T-helper 17 cell (primary cell): ENCODE results near the gene SYNGR3. TPM values are rescaled to one million over a fixed set of nuclear protein-coding genes. Genes with fewer than 3 reads are reported as not detected.

Experiments
- ATAC-seq: fragments of 150-1000 bp; cut with Tn5 transposase; 2 replicates; pipeline ENCODE4 v1.10.0; 2021; ENCODE audit warnings: mild to moderate bottlenecking, moderate library complexity
- DNase-seq, 3 donors: peaks; one replicate each; pipeline versions ENCODE4 v3.0.0 to v3.0.0-alpha.2; 2020 to 2021
- H3K9me3 ChIP-seq: one replicate; pipeline ENCODE4 v1.7.0; 2013; ENCODE audit warnings: low read length, mild to moderate bottlenecking; ENCODE audit not compliant: control insufficient read depth, poor library complexity, severe bottlenecking
- H3K27ac Mint-ChIP-seq: one replicate; pipeline ENCODE4 v1.8.0; 2022; ENCODE audit warnings: mild to moderate bottlenecking, moderate library complexity, mixed read lengths
- H3K27me3 Mint-ChIP-seq: one replicate; pipeline ENCODE4 v1.8.0; 2022; ENCODE audit warnings: mixed read lengths
- H3K36me3 Mint-ChIP-seq: one replicate; pipeline ENCODE4 v1.8.0; 2022; ENCODE audit warnings: low read depth, mixed read lengths
- H3K4me1 Mint-ChIP-seq: one replicate; pipeline ENCODE4 v1.8.0; 2022; ENCODE audit warnings: mild to moderate bottlenecking, mixed read lengths
- H3K4me3 Mint-ChIP-seq: one replicate; pipeline ENCODE4 v1.8.0; 2022; ENCODE audit warnings: mild to moderate bottlenecking, moderate library complexity, mixed read lengths
- total RNA-seq, 4 donors: library from RNA in 2 of 4; stranded (reverse) in 2 of 4; gene quantifications; one replicate each; pipeline ENCODE4 v1.2.3 and lab custom pipeline; 2022 to 2026

Gene SYNGR3
- total RNA-seq, 2 donors from 2014 or later = 7.3 to 8.1 TPM

DNA sequence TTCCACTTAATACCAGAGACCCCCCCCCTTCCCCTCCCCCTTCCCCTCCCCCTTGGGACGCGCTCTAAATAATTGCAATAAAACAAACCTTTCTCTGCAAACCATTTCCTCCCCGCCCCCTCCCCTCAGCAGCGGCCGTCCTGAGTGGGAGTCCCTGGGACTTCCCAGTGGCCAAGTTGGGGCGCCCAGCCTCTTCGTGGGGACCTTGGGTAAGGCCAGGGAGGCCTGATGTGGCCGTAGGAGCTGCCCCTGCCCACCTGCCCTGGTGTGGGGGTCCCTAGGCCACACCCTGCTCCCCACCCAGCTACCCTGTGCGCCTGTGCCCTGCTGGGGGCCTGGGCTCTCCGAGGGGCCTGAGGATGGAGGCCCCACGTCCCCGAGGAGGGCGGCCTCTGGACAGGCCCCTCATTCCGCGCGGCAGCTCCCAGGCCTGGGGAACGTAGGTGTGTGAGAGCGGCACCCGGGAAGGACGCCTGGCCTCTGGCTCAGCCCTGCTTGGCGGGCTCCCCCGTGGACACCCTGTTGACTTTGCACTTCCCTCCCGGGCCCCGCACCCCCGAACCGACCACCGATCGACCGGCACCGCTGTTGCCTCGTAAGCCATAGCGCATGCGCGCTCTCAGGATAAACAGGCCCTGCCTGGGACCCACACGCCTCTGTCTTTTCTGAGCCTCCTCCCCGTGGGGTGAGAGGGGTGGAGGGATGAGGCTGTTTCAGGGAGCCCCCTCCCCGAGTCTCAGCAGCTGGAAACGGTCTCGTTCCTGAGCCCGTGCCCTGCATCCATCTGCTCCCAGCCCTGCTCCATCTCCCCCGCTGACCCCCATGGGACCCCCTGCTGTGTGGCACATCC, 48.8 kb downstream of the SYNGR3 start:
- Mint-ChIP-seq H3K4me3 (no peak overlapping the region), H3K36me3 (no peaks in the 10 kb centered on the region), H3K4me1 (no peaks in the 10 kb centered on the region), H3K27me3 (no peaks in the 10 kb centered on the region), H3K27ac (no peak overlapping the region)
- ATAC-seq = no peak
- no peak for DNase-seq
- no peaks in the 10 kb centered on the region for H3K9me3 ChIP-seq

DNA sequence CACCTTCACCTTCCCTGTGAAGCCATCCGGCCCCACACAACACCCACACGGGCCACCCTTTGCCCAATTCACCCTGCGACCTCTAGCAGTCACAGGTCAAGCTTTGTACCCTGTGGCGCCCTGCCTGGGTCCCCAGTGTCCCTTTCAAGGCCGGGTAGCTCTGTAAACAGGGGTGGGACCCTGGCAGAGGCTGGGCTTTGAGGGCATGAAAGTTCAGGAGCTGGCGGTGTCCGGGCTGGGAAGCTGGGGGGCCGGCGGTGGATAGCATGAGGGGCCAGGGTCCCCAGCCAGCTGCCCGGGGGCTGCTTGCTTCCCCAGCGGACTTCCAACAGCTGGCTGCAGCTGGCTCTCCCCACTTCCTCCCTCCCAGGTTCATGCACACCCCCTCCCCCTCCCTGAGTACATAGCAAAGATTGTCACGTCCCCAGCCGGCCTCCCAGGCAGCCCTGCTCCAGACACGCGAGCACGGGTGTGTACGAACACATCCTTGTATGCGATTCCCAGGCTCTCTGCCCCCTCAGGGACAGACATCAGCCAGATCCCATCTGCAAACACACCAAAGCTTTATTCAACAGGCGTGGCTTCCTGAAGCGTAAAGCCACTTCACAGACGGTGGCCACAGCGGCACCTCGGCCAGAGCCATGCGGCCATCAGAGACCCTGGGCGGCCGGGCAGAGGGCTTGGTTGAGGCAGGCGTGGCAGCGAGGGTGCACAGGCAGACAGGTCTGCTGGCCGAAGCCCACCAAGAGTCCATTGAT, 49.7 kb downstream of the SYNGR3 start:
- no peak for ATAC-seq
- Mint-ChIP-seq H3K27me3 (no peaks in the 10 kb centered on the region), H3K27ac (no peak overlapping the region)

DNA sequence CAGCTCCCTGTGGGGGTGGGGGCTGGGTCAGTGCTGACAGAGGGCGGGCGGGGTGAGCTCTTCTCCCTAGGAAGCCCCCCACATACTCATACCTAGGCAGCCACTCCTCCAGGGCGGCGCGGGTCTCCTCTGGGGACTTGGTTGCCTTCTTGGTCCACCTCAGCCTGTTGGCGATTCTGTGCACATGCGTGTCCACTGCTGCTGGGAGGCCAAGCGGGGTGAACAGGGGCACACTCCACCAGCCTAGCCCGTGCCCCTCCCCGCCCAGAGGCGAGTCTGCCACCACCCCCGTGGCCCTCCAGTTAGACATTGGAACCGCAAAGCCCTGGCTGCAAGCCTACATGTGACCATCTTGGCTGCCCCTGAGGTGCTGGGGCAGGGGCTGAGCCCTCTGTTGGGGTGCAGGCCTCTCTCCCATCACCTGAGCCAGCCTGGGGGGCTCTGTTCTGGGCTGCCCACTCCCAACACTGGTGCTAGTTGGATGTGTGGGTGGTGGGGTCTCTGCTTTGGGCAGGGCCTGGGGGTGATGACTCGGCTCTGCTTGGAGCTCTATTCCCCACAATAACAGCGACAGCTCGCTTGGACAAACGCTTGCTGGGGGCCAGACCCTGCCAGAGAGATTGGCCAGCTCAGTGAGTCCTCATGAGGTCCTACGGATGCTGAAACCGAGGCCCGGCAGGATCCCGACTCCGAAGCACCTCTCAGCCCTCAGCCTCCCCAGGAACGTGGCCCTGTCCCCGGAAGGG, 50.4 kb downstream of the SYNGR3 start:
- Mint-ChIP-seq H3K27ac (no peak overlapping the region), H3K4me3 (no peak overlapping the region), H3K27me3 (no peaks in the 10 kb centered on the region), H3K4me1 (no peaks in the 10 kb centered on the region), H3K36me3 (no peaks in the 10 kb centered on the region)
- H3K9me3 ChIP-seq = no peaks in the 10 kb centered on the region
- DNase-seq (no peak), ATAC-seq (no peak)

More for the DNA sequence above, 49.7 kb downstream of the SYNGR3 start:
- H3K36me3 Mint-ChIP-seq = no peaks in the 10 kb centered on the region
- H3K4me3 Mint-ChIP-seq = no peak overlapping the region
- no peak for DNase-seq
- H3K4me1 Mint-ChIP-seq = no peaks in the 10 kb centered on the region
- H3K9me3 ChIP-seq = no peaks in the 10 kb centered on the region

DNA sequence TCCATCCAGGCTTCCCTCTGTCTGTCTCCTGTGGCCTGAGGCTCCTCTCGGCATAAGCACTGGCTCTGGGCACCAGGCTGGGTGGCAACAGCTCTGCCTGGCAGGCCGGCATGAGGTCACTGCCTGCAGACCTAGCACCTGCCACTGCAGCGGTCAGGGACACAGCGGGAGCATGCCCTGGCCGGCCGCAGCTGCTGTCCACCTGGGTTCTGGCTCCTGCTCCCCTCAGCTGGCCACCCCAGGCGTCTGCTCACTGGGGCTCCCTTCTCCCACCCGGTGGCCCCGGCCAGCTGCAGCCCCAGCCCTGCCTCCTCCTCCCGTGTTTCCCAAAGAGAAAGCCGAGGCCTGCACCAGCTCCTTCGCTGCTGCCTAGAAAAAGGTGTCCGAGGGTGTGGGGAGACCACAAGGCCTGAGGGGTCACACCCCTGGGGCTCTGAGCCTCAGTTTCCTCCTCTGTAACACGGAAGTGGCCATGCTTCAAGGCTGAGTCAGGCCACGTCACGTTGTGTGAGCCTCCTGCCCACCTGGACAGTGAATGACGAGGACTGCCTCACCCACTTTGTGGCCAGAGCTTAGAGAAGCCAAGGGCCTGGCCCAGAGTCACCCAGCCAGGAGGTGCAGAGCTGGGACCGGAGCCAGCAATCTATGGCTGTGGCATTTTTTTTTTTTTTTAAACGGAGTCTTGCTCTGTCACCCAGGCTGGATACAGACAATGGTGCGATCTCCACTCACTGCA, 51.2 kb downstream of the SYNGR3 start:
- ATAC-seq (no peak), DNase-seq (no peak)
- Mint-ChIP-seq H3K4me1 (no peaks in the 10 kb centered on the region), H3K36me3 (no peaks in the 10 kb centered on the region), H3K27ac (no peak overlapping the region), H3K27me3 (no peaks in the 10 kb centered on the region), H3K4me3 (no peak overlapping the region)
- H3K9me3 ChIP-seq = no peaks in the 10 kb centered on the region

DNA sequence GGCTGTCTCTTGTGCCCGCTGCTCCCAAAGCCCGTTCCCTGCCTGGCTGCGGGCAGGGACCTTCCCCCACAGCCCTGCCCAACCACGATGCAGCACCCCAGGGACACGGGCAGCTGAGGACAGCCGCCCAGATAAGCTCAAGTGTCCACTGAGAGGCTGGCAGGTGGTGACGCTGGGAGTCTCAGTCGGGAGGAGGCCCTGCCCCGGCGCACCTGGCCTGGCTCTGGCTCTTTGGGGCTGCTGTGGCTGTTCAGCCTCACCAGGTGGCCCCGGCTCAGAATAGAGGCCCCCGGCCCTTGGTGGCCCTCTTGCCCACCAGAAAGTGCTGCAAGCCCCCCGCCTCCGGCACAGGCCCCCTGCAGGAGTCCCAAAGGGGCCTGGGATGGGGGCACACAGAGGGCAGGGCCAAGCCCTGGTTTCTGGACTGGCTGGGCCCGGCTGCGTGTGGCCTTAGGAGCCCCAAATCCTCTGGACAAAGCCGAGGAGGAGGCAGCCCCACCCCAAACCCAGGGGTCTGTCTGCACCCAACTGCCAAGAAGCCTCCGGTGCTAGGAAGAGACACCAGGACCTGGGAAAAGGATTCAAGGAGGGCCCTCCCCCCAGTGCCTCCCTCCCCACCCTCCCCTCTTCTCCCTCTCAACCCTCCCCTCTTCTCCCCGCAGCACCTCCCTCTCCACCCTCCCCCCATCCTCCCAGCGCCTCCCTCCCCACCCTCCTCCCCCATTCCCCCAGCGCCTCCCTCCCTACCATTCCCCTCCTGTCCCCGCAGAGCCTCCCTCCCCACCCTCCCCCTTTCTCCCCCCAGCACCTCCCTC, 52.6 kb downstream of the SYNGR3 start:
- DNase-seq = no peak
- H3K27ac Mint-ChIP-seq = no peak overlapping the region
- peaks cover 6% of the 10 kb centered on the region for H3K4me1 Mint-ChIP-seq
- H3K9me3 ChIP-seq = no peaks in the 10 kb centered on the region
- no peaks in the 10 kb centered on the region for H3K36me3 Mint-ChIP-seq
- H3K4me3 Mint-ChIP-seq = peak overlapping the region; percentile 52
- H3K27me3 Mint-ChIP-seq = no peaks in the 10 kb centered on the region
- no peak for ATAC-seq

DNA sequence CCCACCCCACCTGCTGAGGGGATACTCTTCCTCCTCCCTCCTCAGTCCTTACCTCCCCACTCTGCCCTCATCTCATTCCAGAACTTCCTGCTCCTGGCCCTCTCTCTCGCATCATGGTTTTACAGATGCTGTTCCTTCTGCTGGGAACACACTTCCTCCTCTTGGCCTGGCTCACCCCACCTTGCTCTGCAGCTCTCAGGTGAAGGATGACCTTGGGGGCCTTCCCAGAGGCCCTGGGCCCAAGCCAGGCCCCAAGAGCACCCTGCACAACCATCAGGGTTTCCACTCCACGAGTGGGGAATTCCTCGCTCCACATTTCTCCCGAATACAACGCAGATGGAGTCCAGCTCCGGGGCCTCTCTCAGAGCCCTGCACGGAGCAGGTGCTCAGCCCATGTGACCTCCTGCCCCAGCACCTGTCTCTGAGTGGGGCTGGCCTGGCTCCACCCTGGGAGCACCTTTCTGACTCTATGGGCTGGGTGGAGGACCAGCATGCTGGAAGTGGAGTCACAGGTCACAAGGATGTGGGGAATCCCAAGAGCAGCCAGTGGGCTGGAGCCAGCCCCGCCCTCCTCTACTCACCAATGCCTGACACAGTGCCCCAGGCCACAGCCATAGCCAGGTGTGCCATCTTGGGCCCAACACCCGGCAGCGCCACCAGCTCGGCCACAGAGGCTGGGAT, 53.4 kb downstream of the SYNGR3 start:
- no peak overlapping the region for H3K27ac Mint-ChIP-seq
- no peaks in the 10 kb centered on the region for H3K9me3 ChIP-seq
- no peaks in the 10 kb centered on the region for H3K36me3 Mint-ChIP-seq
- peaks cover 6% of the 10 kb centered on the region for H3K4me1 Mint-ChIP-seq
- no peaks in the 10 kb centered on the region for H3K27me3 Mint-ChIP-seq
- ATAC-seq = no peak
- peak overlapping the region; percentile 52 for H3K4me3 Mint-ChIP-seq
- no peak for DNase-seq

Other genes starting within 250 kb of the SYNGR3 start
- gene NME3, start 218.4 kb upstream of the SYNGR3 start, total RNA-seq = 10 to 100 TPM; 54.0 to 61.9 TPM
- 10 to 100 TPM; 30.6 to 30.8 TPM for gene EME2, start 217.2 kb upstream of the SYNGR3 start, total RNA-seq
- gene MRPS34, start 216.8 kb upstream of the SYNGR3 start, total RNA-seq = 10 to 100 TPM; 45.1 to 57.5 TPM
- 100 to 1,000 TPM in 1 of 2 donors, 10 to 100 TPM in 1; 92.2 to 101 TPM for gene SPSB3, start 207.4 kb upstream of the SYNGR3 start, total RNA-seq
- 10 to 100 TPM; 41.7 to 44.9 TPM for gene NUBP2, start 207.0 kb upstream of the SYNGR3 start, total RNA-seq
- gene IGFALS, start 196.3 kb upstream of the SYNGR3 start, total RNA-seq = under 1 TPM; 0.25 to 0.55 TPM
- 10 to 100 TPM; 35.8 to 37.9 TPM for gene HAGH, start 163.1 kb upstream of the SYNGR3 start, total RNA-seq
- 1 to 10 TPM; 6.1 to 7.9 TPM for gene FAHD1, start 162.8 kb upstream of the SYNGR3 start, total RNA-seq
- not detected for gene MEIOB, start 117.8 kb upstream of the SYNGR3 start, total RNA-seq
- not detected for gene HS3ST6, start 71.6 kb upstream of the SYNGR3 start, total RNA-seq
- 1 to 10 TPM; 3.8 to 4.9 TPM for gene MSRB1, start 46.8 kb upstream of the SYNGR3 start, total RNA-seq
- not detected for gene RPL3L, start 35.3 kb upstream of the SYNGR3 start, total RNA-seq
- gene NDUFB10, start 30.4 kb upstream of the SYNGR3 start, total RNA-seq = 10 to 100 TPM; 57.7 to 58.1 TPM
- gene RPS2, start 25.1 kb upstream of the SYNGR3 start, total RNA-seq = 1,000 to 10,000 TPM; 3,200 to 3,361 TPM
- not detected for gene RNF151, start 23.1 kb upstream of the SYNGR3 start, total RNA-seq
- gene TBL3, start 17.9 kb upstream of the SYNGR3 start, total RNA-seq = 10 to 100 TPM; 19.5 to 20.8 TPM
- gene NOXO1, start 8.5 kb upstream of the SYNGR3 start, total RNA-seq = under 1 TPM; 0.40 to 0.78 TPM
- gene GFER, start 5.8 kb upstream of the SYNGR3 start, total RNA-seq = 10 to 100 TPM; 16.2 to 22.1 TPM
- gene ZNF598, start 19.9 kb downstream of the SYNGR3 start, total RNA-seq = 10 to 100 TPM; 45.2 to 46.7 TPM
- 1 to 10 TPM in 1 of 2 donors, not detected in 1; 2.0 TPM for gene NPW, start 29.8 kb downstream of the SYNGR3 start, total RNA-seq
- gene NHERF2, start 36.9 kb downstream of the SYNGR3 start, total RNA-seq = 1 to 10 TPM; 2.2 to 3.9 TPM
- 1 to 10 TPM; 6.7 to 6.8 TPM for gene NTHL1, start 57.9 kb downstream of the SYNGR3 start, total RNA-seq
- 100 to 1,000 TPM; 123 TPM for gene TSC2, start 58.0 kb downstream of the SYNGR3 start, total RNA-seq
- 10 to 100 TPM; 86.6 to 88.9 TPM for gene PKD1, start 145.9 kb downstream of the SYNGR3 start, total RNA-seq
- under 1 TPM; 0.21 to 0.57 TPM for gene RAB26, start 158.7 kb downstream of the SYNGR3 start, total RNA-seq
- 10 to 100 TPM; 32.4 to 35.0 TPM for gene TRAF7, start 165.8 kb downstream of the SYNGR3 start, total RNA-seq
- gene CASKIN1, start 206.6 kb downstream of the SYNGR3 start, total RNA-seq = under 1 TPM in 1 of 2 donors, not detected in 1; 0.05 TPM
- gene MLST8, start 215.5 kb downstream of the SYNGR3 start, total RNA-seq = 10 to 100 TPM; 28.2 to 31.4 TPM
- 1 to 10 TPM; 2.6 to 4.0 TPM for gene BRICD5, start 220.9 kb downstream of the SYNGR3 start, total RNA-seq
- gene PGP, start 224.9 kb downstream of the SYNGR3 start, total RNA-seq = 1 to 10 TPM; 7.8 to 9.2 TPM
- 10 to 100 TPM; 32.0 to 33.6 TPM for gene E4F1, start 233.6 kb downstream of the SYNGR3 start, total RNA-seq
- gene DNASE1L2, start 246.5 kb downstream of the SYNGR3 start, total RNA-seq = under 1 TPM; 0.37 to 0.42 TPM